ENCODE results near the gene TP53BP1.

- TF ChIP-seq CTCF (conservative IDR thresholded peaks at IDR 0.05) = no peak
- no peak for TF ChIP-seq ZFX (IDR thresholded peaks at IDR 0.05)
Measured at GRCh38 chr15:43528542-43529007, 35.6 kb upstream of the TP53BP1 start.
